GM19238 (cell line): ENCODE data around the gene PACS1.

Experiments
- DNase-seq: peaks from one replicate; pipeline ENCODE4 v3.0.0; 2011; ENCODE audit warnings: low spot score; ENCODE audit not compliant: insufficient read length

The PACS1 gene

DNA sequence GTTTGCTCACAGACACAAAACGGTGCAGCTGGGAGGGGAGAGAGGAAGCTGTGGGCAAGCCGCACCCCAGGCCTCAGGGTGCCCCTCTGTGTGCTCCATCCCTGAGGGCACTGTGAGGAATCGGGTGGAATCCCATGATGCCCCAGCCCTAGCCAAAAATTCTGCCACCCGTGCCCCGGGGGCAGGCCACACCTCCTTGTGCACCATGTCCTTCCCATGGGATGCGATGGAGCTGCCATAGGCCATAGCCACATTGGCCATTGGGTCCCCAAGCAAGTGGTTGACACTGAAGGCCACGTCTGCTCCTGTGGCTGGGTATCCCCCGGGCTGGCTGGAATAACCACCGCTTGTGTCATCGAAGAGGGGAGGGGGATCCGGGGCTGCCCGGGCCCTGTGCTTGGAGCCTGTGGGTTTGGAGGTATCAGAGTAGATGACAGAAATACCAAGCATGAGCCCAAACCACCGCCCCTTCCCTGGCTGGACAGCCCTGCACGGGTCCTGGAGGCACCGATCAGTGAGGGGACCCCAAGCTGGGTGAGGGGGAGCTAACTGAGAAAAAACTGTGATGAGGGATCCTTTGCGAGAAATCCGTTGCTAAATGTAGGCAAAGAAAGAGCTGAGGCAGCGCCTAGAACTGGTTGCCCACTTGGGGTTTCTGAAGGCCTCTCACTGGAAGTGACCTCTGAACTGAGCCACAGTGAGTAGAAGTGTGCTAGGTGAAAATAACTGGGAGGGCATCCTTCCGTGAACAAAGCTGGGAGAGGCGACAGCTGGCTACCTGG, 218.0 kb downstream of the PACS1 start:
- DNase-seq = no peak

DNA sequence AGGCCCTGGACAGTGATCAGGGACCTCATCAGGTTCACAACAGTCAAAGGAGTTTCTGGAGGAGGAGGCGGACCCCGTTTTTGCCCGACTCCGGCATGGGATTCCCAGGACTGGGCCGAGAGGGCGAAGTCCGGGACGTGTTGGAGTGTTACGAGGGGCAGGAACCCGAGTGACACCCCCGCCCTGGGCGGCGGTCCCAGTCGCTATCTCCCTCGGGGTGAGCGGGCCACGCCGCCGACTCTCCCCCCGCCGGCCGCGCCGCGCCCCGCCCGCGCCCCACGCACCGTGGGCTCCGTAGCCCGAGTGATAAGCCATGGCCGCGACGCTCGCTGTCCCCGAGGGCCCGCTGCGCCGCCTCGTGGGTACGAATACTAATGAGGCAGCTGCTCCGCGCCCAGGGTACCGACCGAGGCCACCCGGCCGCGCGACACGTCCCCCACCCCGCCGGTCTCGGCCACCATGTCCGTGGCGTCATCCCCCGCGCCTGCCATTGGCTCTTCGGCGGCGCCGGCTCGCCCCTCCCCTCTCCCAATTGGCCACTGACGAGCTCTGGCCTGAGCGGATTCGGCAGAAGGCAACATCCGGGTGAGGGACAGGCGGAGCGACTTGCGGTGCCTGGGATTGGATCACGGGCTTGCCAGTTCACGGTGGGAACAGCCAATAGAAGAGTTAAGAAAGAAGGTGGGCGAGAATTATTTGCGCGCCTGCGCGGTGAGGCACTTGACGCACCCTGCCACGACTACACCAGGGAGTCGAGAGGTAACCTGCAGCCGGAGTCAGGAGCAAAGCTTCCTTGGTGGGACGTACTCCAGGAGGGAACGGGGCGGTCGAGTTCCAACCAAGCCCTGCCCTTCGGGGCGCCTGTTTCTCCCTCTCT, 218.8 kb downstream of the PACS1 start, which contains the start of gene YIF1A:
TSS of gene YIF1A (minus strand) at position 473 of the 877 bp plus-strand sequence. CDS start at position 315, 158 bp downstream.
- peak; percentile 100 for DNase-seq

DNA sequence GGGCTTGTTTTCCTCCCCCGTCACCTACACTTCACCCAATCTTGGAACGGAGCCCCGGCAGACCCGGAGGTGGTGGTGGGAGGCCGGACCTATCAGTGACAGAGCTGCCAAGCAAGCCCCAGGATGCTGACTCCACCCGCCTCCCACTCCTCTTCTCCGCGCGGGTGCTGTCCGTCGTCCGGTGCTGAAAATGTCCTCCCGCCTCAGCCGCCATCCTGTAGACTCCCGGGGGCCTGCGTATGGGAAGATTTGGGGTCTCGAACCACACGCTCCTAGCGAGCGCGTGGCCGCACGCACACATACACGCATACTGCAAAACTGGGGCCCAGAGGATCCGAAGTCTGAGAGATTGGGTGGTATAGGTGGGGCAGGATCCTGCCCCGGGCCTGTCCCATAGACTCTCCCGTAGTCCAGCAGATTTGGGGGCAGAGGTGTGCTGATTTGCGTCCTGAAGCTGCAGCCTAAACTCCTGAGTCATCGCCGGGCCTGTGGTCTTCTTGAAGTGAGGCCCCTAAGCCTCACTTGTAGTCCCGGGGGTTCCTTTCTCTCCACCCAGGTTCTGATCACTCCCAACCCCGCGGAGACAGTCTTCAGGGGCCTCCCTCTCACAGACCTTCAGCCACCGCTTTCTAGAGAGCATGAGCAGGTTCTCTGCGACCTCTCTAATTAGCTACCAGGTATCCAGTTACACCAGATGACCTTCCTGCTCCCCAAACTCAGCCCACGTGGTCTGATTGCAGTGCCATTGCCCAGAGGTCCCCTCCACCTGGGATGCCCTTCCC, 219.7 kb downstream of the PACS1 start:
- DNase-seq = peak; percentile 95

DNA sequence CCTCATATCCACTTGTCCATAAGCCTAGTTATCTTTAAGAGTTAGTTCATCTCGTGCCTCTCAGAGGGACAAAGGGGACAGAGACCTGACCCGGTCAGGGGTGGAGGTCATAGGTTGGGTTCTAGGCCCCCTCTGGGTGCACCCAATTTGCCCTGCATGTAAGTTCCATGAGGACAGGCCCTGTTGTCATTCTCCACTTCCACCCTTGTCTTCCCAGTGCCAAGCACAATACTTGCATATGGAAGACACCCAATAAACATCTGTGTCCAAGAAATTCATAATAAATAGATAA, 220.2 kb downstream of the PACS1 start:
- DNase-seq = no peak

DNA sequence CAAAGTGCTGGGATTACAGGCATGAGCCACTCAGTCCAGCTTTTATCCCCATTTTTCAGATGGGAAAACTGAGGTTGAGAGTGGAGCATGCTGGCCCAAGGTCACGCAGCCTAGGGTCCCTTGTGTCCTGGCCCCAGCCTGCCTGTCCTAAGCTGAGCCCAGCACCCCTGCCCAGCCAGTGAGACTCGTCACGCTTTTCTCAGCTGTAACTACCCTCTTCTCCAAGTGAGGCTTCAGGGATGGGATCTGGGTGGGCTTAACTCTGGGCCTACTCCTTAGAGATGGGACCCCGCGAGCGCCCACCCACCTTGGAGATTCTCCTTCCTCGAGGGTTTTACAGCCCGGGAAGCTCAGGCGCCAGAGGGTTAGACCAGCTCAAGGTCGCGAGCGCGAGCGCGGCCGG, 221.2 kb downstream of the PACS1 start:
- DNase-seq = no peak

DNA sequence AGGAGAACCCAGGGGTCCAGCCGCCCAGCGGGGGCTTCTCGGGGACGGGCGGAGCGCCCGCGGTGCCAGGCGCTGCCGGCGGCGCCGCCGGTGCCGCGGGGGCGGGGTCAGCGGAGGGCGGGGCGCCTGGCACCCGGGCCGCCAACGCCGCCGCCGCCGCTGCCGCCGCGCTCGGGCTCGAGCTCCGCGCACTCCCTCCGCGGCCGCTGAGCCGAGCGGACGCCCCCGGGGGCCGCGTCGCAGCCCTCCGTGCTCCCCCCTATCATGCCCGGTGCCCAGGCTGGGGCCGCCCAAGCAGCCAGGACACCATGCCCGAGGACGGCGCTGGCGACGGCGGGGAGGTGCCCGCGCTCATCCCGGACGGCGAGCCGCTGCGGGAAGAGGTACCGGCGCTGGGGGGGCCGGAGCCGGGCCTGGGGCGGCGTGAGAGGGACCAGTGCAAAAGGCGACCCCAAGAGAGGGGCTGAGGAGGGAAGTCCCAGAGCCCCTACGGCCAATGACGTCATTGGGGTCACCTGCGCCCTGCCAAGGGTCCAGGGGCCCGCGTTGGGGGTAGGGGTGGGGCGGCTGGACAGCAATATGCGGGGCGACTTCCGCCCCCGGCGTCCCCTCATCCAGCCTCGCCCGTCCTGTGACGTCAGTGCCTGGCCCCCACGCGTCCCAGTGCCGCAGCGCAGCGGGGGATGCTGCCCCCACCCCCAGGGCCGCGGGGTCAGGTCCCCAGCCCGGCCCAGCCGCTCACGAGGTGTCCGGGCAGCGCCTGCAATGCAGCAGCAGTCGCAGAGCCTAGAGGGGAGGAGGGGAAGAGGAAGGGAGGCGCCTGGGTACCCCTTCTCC, 221.9 kb downstream of the PACS1 start, which contains the start of gene TMEM151A:
TSS of gene TMEM151A (plus strand) at position 189 of the 837 bp plus-strand sequence. CDS start at position 309, 120 bp downstream.
- DNase-seq = no peak

DNA sequence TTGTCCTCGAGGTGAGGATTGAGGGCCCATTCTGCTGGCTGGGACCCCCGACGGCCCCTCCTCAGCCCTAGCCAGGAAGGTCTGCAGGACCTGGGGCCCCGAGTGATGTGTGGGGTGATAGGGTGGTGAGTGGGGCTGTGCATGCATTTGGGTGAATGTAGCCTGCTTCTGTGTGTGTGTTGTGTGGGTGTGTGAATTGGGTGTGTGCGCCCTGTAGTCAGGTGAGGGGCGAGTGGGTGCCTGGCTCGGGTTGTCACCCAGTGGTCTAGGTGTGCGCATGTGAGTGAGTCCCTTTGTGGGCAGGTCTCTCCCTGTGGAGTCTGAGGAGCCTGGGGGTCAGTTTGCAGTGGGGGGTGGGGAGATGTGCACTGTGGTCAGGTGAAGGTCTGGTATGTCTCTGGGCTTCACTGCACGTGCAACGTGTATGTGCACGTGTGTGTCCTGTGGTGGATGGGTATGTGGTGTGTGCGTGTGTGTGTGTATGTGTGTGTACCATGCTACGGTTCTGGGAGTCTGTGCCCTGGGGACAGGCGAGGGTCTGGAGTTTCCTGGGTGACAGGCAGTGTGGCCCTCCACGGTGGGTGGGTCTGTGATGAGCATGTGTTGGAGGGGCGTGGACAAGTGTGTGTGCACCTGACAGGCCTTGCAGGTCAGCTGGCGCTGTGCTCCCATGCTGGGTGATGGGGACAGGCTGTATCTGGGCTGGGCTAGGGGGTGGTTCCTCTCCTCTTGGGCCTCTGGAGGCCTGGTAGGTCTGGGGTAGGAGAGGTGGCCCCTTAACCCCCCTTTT, 222.7 kb downstream of the PACS1 start:
- DNase-seq = no peak

DNA sequence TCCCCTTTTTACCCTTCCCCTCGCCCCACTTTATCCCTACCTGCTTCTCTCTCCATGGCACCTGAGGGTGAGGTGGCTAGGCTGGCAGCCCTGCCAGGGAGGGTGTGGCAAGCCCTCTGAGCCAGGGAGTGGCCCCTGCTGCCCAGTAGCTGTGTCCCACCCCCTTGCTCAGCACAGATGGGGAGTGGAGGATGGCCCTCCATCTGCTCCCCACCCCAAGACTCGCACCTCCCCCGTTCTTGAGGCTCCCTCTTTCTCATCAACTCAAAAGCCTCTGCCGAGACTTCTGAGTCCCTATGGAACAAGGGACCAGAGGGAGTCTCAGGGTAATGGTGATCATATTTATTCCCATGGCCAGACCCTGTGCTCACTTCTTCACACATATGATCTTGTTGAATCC, 223.3 kb downstream of the PACS1 start:
- DNase-seq = no peak

DNA sequence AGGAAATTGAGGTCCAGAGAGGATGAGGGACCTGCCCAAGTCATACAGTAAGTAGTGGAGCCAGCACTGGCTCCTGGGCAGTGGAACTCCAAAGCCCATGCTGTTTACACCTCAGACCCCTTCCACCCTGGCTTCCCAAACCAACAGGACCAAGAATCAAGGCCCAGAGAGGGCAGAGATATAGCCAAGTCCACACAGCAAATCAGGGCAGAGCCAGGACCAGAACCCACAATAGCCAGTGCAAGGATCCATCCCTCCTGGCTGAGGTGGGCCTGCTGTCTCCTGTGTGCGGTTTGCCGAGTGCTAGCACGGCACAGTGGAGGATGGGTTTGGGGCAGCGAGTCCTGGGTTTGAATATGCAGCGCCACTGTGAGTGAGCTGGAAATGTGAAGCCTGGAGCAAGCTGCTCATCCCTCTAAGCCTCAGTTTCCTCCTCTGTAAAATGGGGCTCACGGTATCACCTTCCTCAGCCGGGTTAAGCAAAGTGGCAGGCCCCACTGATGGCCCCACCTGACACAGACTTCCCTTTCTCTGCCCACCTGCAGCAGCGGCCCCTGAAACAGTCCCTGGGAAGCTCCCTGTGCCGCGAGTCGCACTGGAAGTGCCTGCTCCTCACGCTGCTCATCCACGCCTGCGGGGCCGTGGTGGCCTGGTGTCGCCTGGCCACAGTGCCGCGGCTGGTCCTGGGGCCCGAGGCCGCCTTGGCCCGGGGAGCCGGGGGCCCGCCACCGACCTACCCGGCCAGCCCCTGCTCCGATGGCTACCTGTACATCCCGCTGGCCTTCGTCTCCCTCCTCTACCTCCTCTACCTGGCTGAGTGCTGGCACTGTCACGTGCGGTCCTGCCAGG, 223.9 kb downstream of the PACS1 start:
- no peak for DNase-seq
